GM21390 (cell line): ENCODE results near the gene PCSK1.

Source experiments
- ATAC-seq: cut with Tn5 transposase; IDR thresholded peaks from one replicate; pipeline ENCODE4 v1.9.1; 2021; ENCODE audit not compliant: unreplicated experiment

The PCSK1 gene

GRCh38 chr5:96433066-96433447 is at the start of gene PCSK1:
PCSK1 (minus strand) TSS chr5:96433248; CDS start chr5:96433042, 206 bp downstream.
- no peak for ATAC-seq

- no peak for ATAC-seq
Measured at GRCh38 chr5:96481867-96482266, 48.8 kb upstream of the PCSK1 start.

GRCh38 chr5:96481009-96481786 is 48.1 kb upstream of the PCSK1 start:
- no peak for ATAC-seq

GRCh38 chr5:96478983-96479382 is 45.9 kb upstream of the PCSK1 start:
- ATAC-seq, result no peak

GRCh38 chr5:96476654-96477053 is 43.6 kb upstream of the PCSK1 start:
- ATAC-seq, result no peak

GRCh38 chr5:96474073-96474472 is 41.0 kb upstream of the PCSK1 start:
- no peak for ATAC-seq

- ATAC-seq, result no peak
Measured at GRCh38 chr5:96473155-96473554, 40.1 kb upstream of the PCSK1 start.

- no peak for ATAC-seq
Measured at GRCh38 chr5:96470785-96471184, 37.7 kb upstream of the PCSK1 start.

GRCh38 chr5:96468956-96469355 is 35.9 kb upstream of the PCSK1 start:
- no peak for ATAC-seq

GRCh38 chr5:96463091-96463490 is 30.0 kb upstream of the PCSK1 start:
- ATAC-seq, result no peak

GRCh38 chr5:96459313-96460121 is 26.5 kb upstream of the PCSK1 start:
- ATAC-seq, result no peak

GRCh38 chr5:96458176-96458575 is 25.1 kb upstream of the PCSK1 start:
- no peak for ATAC-seq

- no peak for ATAC-seq
Measured at GRCh38 chr5:96455789-96456188, 22.7 kb upstream of the PCSK1 start.

- ATAC-seq, result no peak
Measured at GRCh38 chr5:96453394-96453793, 20.3 kb upstream of the PCSK1 start.

- no peak for ATAC-seq
Measured at GRCh38 chr5:96447949-96448348, 14.9 kb upstream of the PCSK1 start.

- ATAC-seq, result peak; percentile 26
Measured at GRCh38 chr5:96440185-96440538, 7.1 kb upstream of the PCSK1 start.

- peak; percentile 95 for ATAC-seq
Measured at GRCh38 chr5:96439477-96440184, 6.6 kb upstream of the PCSK1 start.

GRCh38 chr5:96434201-96434645 is 1.2 kb upstream of the PCSK1 start:
- peak; percentile 72 for ATAC-seq

- ATAC-seq, result no peak
Measured at GRCh38 chr5:96432216-96433065, 607 bp downstream of the PCSK1 start.

GRCh38 chr5:96431376-96432187 is 1.5 kb downstream of the PCSK1 start:
- no peak for ATAC-seq
